Measurements from ENCODE around the gene CBX6. TPM values are rescaled to one million over a fixed set of nuclear protein-coding genes. Genes with fewer than 3 reads are reported as not detected.
"Not testable (repeated sequence)": the region's sequence is repeated elsewhere in the genome, so short reads cannot be mapped to it uniquely, and the experiment has no call there.

Gene CBX6
- total RNA-seq, 1 experiment from 2014 or later = 63.9 TPM

DNA sequence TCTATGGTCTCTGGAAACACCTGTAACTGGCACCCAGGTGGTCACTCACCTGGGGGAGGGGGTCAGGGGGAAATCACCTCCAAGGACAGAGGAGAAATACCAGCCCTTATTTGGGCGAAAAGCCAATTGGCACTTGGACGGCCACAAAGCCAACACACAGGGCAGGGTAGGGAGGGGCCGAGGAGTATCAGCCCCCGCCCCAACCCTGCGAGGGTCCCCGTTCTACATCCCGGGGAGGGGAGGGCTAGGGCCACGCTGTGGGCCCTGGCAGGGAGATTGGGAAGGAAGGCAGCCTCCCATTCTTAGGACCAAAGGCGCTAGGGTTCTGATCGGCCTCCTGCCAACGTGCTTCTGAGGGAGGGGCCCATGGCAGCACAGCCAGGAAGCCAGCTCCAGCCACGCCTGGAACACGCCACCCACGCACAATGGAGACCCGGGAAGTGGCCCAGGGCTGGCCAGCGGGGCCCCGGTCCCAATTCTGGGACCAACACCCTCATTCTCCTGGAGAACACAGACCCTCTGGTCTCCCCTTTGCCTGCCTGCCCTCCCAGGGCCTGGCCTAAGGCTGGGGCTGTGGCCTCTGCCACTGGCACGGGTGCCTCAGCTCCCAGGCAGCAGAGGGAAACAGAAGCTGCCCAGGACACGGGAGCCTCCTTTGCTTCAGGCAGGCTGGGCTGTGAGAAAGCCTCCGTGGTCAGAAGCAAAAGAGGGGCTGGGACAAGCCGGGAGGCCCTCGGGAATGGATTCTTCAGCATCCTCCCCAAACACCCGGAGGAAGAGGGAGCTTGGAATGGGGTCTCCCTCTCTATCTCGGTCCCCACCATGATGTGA lies 7.4 kb downstream of the CBX6 start:
- no peak for DNase-seq (ENCODE audit: low read depth)
- in situ Hi-C loops (cut with HindIII; ENCODE audit: low pct_unique_long_range_greater_than_20kb, low sequenced_read_pairs) = no loop called here

DNA sequence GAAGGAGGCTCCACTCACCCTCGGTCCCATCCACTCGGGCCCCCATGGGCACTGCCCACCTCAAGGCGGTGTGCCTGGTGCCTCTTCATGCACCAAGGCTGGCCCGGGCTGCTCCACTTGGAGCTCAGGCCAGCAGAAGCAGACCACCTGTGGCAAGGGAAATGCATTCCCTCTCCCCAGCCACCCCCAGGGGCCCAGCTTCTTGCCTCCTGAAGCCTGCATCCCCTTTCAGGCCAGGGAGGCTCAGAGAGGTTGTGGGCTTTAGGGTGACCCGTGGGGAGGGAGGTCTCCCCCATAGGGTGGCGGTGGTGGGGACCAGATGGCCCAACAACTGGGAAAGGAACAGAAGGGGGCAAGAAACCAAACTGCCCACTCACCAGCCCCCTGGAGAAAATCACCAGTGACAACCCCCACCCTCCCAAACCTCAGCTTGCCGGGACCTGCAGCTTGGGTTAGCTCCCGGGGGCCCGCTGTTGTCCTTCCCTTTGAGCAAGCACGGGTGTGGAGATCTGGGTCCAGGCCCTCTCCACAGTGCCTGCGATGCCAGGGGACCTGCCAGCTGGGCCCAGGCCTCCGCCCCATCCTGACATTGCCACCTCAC lies 8.4 kb downstream of the CBX6 start:
- in situ Hi-C loops (cut with HindIII; ENCODE audit: low pct_unique_long_range_greater_than_20kb, low sequenced_read_pairs) = no loop called here
- DNase-seq (ENCODE audit: low read depth) = no peak

DNA sequence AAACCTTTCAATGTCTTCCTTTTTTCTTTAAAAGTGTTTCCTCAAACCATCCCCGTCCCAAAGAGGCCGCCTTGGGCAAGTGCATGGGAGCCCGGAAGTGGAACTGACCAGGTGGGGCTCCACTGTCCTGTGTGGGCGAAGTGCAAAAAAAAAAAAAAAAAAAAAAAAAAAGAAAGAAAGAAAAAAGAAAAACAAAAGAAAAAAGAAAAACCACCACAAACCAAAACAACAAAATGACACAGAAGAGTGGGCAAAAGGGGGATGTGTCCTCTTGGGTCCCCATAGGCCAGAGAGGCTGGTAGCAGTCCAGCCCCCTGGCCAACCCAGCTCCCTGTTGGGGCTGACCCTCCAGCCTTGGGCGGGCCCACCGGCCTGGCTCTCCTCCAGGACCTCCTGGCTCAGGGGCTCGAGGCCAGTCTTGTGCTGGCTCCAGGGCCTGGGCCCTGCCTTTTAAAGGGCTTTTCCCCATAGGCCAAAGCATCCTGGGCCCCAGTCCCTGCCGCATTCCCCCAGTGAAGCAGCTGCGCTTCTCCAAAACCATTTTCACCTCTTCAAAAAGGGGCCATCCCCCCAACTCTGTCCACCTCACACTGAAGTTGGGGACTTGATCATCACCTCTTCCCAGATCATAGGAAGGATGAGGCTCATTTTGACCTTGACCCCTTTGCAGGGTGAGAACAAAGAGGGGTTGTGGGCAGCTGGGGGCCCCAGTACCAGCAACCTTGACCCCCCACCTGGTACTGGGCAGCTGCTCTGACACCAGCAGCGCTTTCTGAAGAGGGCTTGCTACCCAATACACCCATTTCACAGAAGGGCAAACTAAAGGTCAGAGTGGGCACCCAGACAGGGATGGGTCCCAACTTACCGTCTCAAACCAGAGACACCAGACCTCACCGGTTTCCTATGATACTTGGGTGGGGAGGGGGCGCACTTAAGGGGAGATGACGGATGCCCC lies 9.4 kb downstream of the CBX6 start:
- in situ Hi-C loops (cut with HindIII; ENCODE audit: low pct_unique_long_range_greater_than_20kb, low sequenced_read_pairs) = no loop called here

DNA sequence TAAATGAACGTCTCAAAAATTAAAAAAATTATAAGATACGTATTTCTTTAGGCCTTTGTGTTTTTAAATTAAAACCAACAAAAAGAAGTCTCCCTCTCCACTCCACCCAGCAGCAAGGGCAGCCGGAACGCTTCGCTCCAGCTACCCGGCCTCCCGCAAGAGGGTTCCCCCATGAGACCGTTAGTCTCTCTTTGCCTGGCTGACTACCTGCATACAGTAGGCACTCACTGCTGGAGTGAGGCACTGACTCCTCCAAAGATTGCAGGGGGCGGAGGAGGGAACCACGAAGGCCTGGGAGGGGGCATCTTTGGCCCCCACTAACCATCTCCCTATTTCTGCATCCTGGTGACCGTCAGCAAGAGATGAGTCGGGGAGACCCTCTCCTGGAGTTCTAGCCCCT lies 10.1 kb downstream of the CBX6 start:
- in situ Hi-C loops (cut with HindIII; ENCODE audit: low pct_unique_long_range_greater_than_20kb, low sequenced_read_pairs) = no loop called here
- no peak for DNase-seq (ENCODE audit: low read depth)

More for the DNA sequence above, 9.4 kb downstream of the CBX6 start:
- DNase-seq (ENCODE audit: low read depth) = no peak

DNA sequence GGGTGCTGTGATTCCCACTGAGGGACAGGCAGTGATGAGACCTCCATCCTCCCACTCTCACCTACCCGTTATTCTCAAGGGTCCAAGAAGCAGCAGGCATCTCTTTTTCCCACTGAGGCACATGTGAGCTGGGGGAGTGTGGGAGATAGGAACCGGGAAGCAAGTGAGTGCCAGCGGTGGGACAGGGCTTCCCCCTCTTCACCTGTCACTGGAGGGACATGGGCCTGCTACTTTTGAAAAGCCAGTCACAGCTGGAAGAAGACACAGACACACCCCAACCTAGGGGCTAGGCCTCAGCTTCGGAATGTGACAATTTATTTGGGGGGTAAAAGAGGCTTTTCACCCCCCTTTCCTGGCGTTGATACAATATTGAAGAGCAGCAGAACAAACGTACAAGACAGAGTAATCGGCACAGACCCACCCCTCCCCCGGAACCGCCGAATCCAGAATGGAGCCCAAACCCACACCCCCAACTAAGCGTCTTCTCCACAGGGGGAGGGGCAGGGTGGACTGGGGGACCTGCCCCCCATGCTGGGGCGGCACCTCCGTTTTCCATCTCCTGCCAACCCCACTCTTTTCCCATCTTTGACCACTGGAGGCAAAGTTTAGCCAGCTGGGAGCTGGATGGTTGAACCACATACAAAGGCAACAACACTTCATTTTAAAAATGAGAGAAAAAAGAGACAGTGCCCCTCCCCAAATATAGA lies 10.7 kb downstream of the CBX6 start:
- no peak for DNase-seq (ENCODE audit: low read depth)
- in situ Hi-C loops (cut with HindIII; ENCODE audit: low pct_unique_long_range_greater_than_20kb, low sequenced_read_pairs) = no loop called here

DNA sequence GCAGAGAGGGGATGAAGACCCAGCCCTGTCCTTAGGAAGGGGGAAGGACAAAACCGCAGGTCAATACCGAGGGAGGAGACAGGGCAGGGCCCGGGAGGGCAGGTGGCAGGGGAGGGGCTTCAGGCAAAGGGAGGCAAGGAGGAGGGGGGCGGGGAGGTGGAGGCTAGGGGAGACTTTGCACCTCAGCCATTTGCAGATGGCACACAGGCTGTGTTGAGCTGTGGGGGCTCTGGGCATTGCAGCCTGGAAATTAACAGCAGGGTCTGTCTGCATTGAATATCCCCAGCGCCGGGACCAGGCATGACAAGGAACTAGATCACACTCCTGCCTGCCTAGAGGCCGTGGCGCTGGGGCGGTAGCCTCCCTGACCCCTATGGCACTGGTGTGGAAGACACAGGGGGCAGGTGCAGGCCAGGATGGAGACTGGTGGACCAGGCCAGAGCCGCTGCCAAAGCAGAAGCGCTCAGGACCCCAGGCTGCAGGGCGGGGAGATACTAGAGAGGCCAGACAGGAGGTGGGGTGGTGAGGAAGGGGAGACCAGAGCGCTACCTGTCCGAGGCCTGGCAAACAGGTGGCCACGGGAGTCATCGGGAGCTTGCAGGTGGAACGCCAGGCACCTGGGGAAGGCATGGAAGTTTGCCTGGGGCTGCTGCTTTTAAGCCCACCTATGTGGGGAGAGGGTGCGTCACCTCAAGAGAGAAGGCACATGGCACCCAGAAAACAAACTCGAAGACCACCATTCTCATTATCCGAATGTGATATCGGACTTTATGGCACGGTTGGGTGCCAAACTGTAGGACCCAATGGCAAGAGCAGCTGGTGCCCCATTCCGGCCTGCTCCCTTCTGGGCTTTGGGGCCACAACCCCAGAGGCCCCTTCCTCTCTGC lies 11.5 kb downstream of the CBX6 start:
- in situ Hi-C loops (cut with HindIII; ENCODE audit: low pct_unique_long_range_greater_than_20kb, low sequenced_read_pairs) = no loop called here
- no peak for DNase-seq (ENCODE audit: low read depth)

DNA sequence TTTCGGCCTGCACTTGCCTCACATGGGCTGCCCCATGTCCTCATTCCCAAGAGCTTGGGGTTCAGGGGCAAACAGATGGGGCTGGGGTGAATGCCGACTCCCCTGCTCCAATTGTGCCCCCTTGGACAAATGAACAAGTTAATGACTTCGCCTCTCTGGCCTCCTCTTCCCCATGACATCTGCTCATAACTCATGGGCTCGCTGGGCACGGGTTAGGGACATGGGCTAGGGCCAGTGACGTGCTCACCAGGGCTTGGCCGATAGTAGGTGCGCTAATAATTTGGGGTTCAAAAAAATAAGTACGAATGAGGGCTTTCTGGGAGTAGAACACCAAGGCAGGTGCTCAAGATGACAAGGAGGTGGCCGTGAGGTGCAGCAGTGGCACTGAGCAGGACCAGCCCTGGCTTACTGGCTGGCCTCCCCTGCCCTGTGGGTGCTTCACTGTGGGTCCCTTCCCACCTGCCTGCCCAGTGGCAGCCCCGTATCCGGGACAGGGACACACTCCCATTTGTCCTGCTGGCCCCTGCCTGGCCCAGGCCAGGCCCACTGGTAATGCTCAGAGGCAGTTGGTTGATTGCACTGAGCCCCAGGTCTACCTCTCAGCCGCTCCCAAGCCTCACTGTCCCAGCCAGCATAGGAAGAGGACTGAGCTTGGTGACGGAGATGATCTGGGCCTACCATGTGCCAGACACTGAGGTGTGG lies 12.3 kb downstream of the CBX6 start:
- no peak for DNase-seq (ENCODE audit: low read depth)
- in situ Hi-C loops (cut with HindIII; ENCODE audit: low pct_unique_long_range_greater_than_20kb, low sequenced_read_pairs) = no loop called here

DNA sequence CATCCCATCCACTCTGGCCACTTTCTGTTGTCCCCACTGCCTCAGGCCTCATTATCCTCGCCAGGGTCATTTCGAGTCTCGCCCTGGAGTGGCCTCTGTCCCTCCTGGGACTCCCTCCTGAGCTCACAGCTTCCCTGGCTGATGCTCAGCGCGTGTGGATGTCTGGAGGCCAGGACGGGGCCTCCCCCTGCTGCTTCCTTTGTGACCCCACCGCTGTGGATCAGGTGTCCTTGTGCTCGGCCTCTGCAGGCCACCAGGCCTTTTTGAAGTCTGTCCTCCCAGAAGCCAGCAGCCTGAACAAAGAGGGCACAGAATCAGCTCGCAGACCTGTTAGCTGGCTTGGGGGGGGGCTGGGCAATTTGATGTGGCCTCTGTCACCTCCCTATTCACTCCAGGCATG lies 13.5 kb downstream of the CBX6 start:
- in situ Hi-C loops (cut with HindIII; ENCODE audit: low pct_unique_long_range_greater_than_20kb, low sequenced_read_pairs) = no loop called here
- no peak for DNase-seq (ENCODE audit: low read depth)

DNA sequence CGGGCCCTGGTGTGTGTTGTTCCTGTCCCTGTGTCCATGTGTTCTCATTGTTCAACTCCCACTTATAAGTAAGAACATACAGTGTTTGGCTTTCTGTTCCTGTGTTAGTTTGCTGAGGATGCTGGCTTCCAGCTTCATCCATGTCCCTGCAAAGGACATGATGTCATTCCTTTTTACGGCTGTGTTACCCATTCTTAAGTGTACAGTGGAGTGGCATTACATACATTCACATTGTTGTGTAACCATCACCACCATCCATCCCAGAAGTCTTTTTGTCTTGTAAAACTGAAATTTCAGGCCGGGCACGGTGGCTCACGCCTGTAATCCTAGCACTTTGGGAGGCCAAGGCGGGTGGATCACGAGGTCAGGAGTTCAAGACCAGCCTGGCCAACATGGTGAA lies 17.5 kb downstream of the CBX6 start:
- DNase-seq (ENCODE audit: low read depth); in situ Hi-C loops (cut with HindIII; ENCODE audit: low pct_unique_long_range_greater_than_20kb, low sequenced_read_pairs): not testable (repeated sequence)

DNA sequence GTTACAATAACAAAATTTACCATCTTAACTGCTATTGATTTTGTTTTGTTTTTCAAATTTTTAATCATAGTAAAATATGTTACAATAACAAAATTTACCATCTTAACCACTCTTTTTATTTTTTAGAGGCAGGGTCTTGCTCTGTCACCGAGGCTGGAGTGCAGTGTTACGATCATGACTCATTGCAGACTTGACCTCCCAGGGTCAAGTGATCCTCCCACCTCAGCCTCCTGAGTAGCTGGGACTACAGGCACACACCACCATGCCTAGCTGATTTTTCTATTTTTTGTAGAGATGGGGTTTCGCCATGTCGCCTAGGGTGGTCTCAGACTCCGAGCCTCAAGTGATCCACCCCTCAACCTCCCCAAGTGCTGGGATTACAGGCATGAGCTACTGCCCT lies 18.1 kb downstream of the CBX6 start:
- in situ Hi-C loops (cut with HindIII; ENCODE audit: low pct_unique_long_range_greater_than_20kb, low sequenced_read_pairs); DNase-seq (ENCODE audit: low read depth): not testable (repeated sequence)

DNA sequence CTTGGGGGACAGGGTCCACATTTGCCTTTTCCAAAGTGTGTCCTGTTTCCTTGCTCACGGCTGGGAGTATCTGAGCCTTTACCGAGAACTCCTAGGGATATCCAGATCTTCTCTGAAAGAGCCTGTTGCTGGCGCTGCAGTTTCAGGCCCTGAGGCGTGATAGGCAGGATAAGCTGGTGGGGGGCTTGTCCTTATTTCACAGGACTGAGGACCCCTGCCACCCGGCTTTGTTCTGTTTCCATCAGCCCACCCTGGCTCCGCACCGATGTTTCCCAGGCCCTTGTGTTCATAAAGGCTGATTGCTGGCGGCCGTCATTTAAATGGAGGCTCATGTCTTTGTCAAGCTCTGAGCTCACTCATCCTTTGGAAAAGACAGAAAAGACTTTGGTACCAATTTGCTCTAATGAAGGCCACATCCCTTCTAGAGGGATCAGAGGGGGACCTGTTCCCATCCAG lies 18.8 kb downstream of the CBX6 start:
- in situ Hi-C loops (cut with HindIII; ENCODE audit: low pct_unique_long_range_greater_than_20kb, low sequenced_read_pairs) = no loop called here
- no peak for DNase-seq (ENCODE audit: low read depth)

DNA sequence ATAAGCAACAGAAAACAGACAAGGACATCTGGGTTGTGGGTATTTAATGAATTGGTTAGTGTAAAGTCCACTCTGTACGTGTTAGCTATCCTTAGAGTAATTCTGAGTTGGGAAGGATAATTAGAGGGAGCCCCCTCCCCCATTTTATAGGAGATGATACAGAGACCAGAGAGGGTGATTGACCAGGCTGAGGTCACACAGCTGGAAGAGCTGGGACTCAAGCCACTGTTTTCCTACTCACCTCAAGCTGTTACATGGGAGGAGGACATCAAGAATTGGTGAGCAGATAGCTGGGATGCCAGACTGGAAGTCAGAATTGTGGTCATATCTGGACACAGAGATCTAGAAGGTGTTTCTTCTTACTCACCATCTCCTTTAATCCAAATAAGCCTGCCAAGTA lies 19.5 kb downstream of the CBX6 start:
- in situ Hi-C loops (cut with HindIII; ENCODE audit: low pct_unique_long_range_greater_than_20kb, low sequenced_read_pairs) = no loop called here

DNA sequence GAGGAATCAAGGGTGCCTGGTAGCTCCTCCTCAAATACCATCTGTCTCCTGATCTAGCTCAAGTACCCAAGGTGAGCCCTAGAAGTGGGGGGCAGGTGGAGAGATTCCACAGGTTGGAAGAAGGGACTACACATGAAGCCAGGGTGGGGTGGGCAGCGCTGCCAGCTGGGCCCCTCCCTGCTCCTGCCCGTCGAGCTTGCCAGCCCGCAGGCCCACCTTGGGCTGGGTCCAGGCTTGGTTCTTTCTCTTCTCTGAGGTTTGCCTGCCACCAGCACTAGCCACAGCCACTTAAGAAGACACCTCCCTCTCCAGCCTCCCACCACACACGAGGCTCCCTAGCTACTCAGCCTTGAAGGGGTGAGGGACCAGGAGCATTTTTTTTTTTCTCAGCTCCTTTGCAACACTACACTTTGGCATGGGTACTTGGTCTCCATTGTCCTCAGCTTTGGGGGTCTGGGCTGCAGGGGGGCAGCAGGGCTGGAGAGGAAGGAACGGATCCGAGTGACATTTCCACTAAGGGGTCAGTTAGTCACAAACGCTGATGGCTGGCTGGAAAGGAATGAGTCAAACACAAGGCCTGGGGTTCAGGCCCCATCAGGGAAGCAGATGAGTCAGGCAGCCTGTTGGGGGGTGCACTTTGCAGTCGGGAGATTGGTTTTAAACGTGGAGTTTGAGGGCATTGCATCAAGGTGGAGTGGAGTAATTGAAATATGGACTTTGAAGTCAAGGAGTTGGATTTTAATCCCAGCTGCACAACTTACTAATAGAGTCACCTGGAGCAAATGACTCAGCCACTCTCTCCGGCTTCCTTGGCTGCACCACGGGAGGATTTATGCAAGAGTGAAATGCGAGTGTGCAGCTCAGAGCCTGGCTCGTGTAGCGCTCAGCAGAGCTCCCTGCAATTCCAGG lies 20.8 kb downstream of the CBX6 start:
- in situ Hi-C loops (cut with HindIII; ENCODE audit: low pct_unique_long_range_greater_than_20kb, low sequenced_read_pairs) = no loop called here
- DNase-seq (ENCODE audit: low read depth) = peak; percentile 57

More for the DNA sequence above, 19.5 kb downstream of the CBX6 start:
- DNase-seq (ENCODE audit: low read depth) = no peak

DNA sequence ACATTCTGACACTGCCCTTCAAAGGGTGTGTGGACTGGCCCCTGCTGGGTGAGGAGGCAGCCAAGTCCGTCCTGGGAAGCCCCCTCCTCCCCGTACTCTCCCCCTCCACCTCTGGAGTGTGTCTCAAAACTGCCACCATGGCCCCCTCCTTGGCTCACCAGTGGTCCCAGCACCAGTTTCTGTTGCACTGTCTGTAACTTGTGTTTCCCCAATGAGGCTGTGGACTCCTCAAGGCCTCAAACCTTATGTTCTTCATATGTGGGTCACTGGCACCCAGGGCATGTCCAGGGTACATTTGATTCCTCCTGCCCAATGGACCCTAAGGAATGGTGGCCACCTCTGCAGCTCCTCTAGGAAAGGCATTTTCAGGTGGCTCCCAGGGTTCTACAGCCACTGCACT lies 21.6 kb downstream of the CBX6 start:
- no peak for DNase-seq (ENCODE audit: low read depth)
- in situ Hi-C loops (cut with HindIII; ENCODE audit: low pct_unique_long_range_greater_than_20kb, low sequenced_read_pairs) = no loop called here

DNA sequence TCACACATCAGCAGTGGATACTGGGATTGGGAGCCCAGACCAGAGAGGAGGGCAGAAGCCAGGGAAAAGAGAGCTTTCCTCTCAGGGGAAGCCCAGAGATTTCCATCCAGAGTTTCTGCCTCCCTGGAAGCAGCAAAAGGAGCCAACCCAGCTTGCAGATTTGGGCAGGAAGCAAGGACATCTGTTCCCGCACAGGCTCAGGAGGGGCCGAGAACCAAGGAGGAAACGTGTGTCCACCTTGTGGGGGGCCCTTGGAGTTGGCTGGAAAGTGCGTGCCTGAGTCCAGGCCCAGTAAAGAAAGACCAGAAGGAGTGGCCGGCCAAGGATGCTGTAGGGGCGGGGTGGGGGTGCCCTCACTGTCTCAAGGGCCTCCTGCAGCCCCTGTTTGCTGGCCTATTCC lies 22.2 kb downstream of the CBX6 start:
- no peak for DNase-seq (ENCODE audit: low read depth)

DNA sequence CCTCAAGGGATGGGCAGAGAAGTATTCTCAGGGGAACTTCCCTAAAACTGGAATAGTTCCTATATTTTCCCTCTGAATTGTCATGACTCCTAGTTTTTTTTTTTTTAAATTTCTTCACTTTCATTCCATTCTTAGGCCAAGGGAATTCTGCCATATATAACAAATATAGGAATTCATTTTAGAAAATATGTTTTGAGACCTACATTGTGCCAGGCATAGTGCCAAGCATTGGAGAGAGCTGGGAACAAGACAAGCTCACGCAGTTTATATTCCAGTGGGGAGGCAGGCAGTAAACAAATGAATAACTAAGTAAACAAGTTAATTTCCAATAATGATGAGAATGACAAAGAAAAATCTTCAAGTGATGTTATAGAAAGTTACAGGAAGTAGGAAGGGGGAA lies 25.6 kb downstream of the CBX6 start:
- in situ Hi-C loops (cut with HindIII; ENCODE audit: low pct_unique_long_range_greater_than_20kb, low sequenced_read_pairs) = no loop called here

More for the DNA sequence above, 22.2 kb downstream of the CBX6 start:
- in situ Hi-C loops (cut with HindIII; ENCODE audit: low pct_unique_long_range_greater_than_20kb, low sequenced_read_pairs) = no loop called here

More for the DNA sequence above, 25.6 kb downstream of the CBX6 start:
- no peak for DNase-seq (ENCODE audit: low read depth)

Data from Caki2 (cell line).